Skeletal muscle satellite cell (primary cell): ENCODE results near the gene CYP4F8. TPM values are rescaled to one million over a fixed set of nuclear protein-coding genes. Genes with fewer than 3 reads are reported as not detected.

ENCODE experiments used
- H3K27me3 ChIP-seq: 2 replicates; pipeline ENCODE4 v1.7.0; 2013; ENCODE audit warnings: low read length; ENCODE audit not compliant: control insufficient read depth, insufficient read depth
- H3K36me3 ChIP-seq: 2 replicates; pipeline ENCODE4 v1.7.0; 2013; ENCODE audit warnings: mild to moderate bottlenecking, control low read depth, low read length; ENCODE audit not compliant: insufficient read depth
- H3K4me1 ChIP-seq: 2 replicates; pipeline ENCODE4 v1.7.0; 2013; ENCODE audit warnings: low read length; ENCODE audit not compliant: control insufficient read depth, insufficient read depth
- H3K4me2 ChIP-seq: 2 replicates; pipeline ENCODE4 v1.7.0; 2013; ENCODE audit warnings: mild to moderate bottlenecking, low read length
- H3K4me3 ChIP-seq: 2 replicates; pipeline ENCODE4 v1.7.0; 2013; ENCODE audit warnings: low read length
- H3K9ac ChIP-seq: 2 replicates; pipeline ENCODE4 v1.7.0; 2013; ENCODE audit warnings: mild to moderate bottlenecking, low read depth, low read length, moderate library complexity
- H3K9me3 ChIP-seq: replicated peaks from 2 replicates; pipeline ENCODE4 v1.7.0; 2013; ENCODE audit warnings: mild to moderate bottlenecking, control low read depth, low read length
- total RNA-seq: library from RNA; depleted of rRNA; stranded (reverse); fragments of >200 nt; gene quantifications from 2 replicates; pipeline ENCODE4 v1.2.3, GENCODE V29; 2012; rRNA removed

Gene CYP4F8
- not detected in 2 replicates for total RNA-seq

GRCh38 chr19:15614507-15615379, at the start of gene CYP4F8:
CYP4F8 (plus strand) TSS chr19:15615218; CDS start chr19:15615617, 399 bp downstream.
- H3K9ac ChIP-seq: no peak within 1 kb of the TSS
- no peaks in the 10 kb centered on the region for H3K4me1 ChIP-seq
- H3K36me3 ChIP-seq: no peaks in the 10 kb centered on the region
- H3K9me3 ChIP-seq: peaks cover 6% of the 10 kb centered on the region
- H3K4me2 ChIP-seq: no peak within 1 kb of the TSS
- H3K4me3 ChIP-seq: no peak within 1 kb of the TSS
- H3K27me3 ChIP-seq: no peaks in the 10 kb centered on the region

GRCh38 chr19:15570420-15570819, 44.6 kb upstream of the CYP4F8 start:
- no peak overlapping the region for H3K9ac ChIP-seq
- no peaks in the 10 kb centered on the region for H3K27me3 ChIP-seq
- H3K4me3 ChIP-seq: no peak overlapping the region
- H3K9me3 ChIP-seq: no peaks in the 10 kb centered on the region
- no peaks in the 10 kb centered on the region for H3K36me3 ChIP-seq
- no peak overlapping the region for H3K4me2 ChIP-seq
- no peaks in the 10 kb centered on the region for H3K4me1 ChIP-seq

- no peaks in the 10 kb centered on the region for H3K36me3 ChIP-seq
- no peaks in the 10 kb centered on the region for H3K4me1 ChIP-seq
- H3K4me2 ChIP-seq: no peak overlapping the region
- no peaks in the 10 kb centered on the region for H3K9me3 ChIP-seq
- no peaks in the 10 kb centered on the region for H3K27me3 ChIP-seq
- H3K4me3 ChIP-seq: no peak overlapping the region
- H3K9ac ChIP-seq: no peak overlapping the region
These were observed 39.6 kb upstream of the CYP4F8 start for GRCh38 chr19:15575406-15575805.

- Histone ChIP-seq H3K4me1 (no peaks in the 10 kb centered on the region), H3K4me3 (no peak overlapping the region), H3K9ac (no peak overlapping the region), H3K27me3 (no peaks in the 10 kb centered on the region), H3K4me2 (no peak overlapping the region), H3K9me3 (no peaks in the 10 kb centered on the region), H3K36me3 (no peaks in the 10 kb centered on the region)
These were observed 38.4 kb upstream of the CYP4F8 start for GRCh38 chr19:15576526-15577156.

GRCh38 chr19:15577184-15577771, 37.7 kb upstream of the CYP4F8 start:
- Histone ChIP-seq H3K27me3 (no peaks in the 10 kb centered on the region), H3K9me3 (no peaks in the 10 kb centered on the region), H3K4me3 (no peak overlapping the region), H3K9ac (no peak overlapping the region), H3K4me2 (no peak overlapping the region), H3K4me1 (no peaks in the 10 kb centered on the region), H3K36me3 (no peaks in the 10 kb centered on the region)

GRCh38 chr19:15583346-15583745, 31.7 kb upstream of the CYP4F8 start:
- Histone ChIP-seq H3K4me3 (no peak overlapping the region), H3K4me2 (no peak overlapping the region), H3K4me1 (no peaks in the 10 kb centered on the region), H3K27me3 (no peaks in the 10 kb centered on the region), H3K9ac (no peak overlapping the region), H3K9me3 (no peaks in the 10 kb centered on the region), H3K36me3 (no peaks in the 10 kb centered on the region)

- H3K9ac ChIP-seq: no peak overlapping the region
These were observed 30.9 kb upstream of the CYP4F8 start for GRCh38 chr19:15584095-15584494.

GRCh38 chr19:15584541-15585115, 30.4 kb upstream of the CYP4F8 start:
- H3K4me2 ChIP-seq: peak overlapping the region; percentile 28
- H3K36me3 ChIP-seq: no peaks in the 10 kb centered on the region
- H3K4me3 ChIP-seq: no peak overlapping the region
- H3K4me1 ChIP-seq: no peaks in the 10 kb centered on the region
- no peak overlapping the region for H3K9ac ChIP-seq
- H3K9me3 ChIP-seq: no peaks in the 10 kb centered on the region
- no peaks in the 10 kb centered on the region for H3K27me3 ChIP-seq

More at GRCh38 chr19:15584095-15584494, 30.9 kb upstream of the CYP4F8 start:
- Histone ChIP-seq H3K27me3 (no peaks in the 10 kb centered on the region), H3K9me3 (no peaks in the 10 kb centered on the region), H3K4me2 (no peak overlapping the region), H3K4me3 (no peak overlapping the region), H3K4me1 (no peaks in the 10 kb centered on the region), H3K36me3 (no peaks in the 10 kb centered on the region)

- no peak overlapping the region for H3K4me2 ChIP-seq
- no peak overlapping the region for H3K4me3 ChIP-seq
- no peaks in the 10 kb centered on the region for H3K36me3 ChIP-seq
- H3K9me3 ChIP-seq: no peaks in the 10 kb centered on the region
- no peak overlapping the region for H3K9ac ChIP-seq
- no peaks in the 10 kb centered on the region for H3K27me3 ChIP-seq
- no peaks in the 10 kb centered on the region for H3K4me1 ChIP-seq
These were observed 27.4 kb upstream of the CYP4F8 start for GRCh38 chr19:15587663-15588062.

GRCh38 chr19:15588265-15588664, 26.8 kb upstream of the CYP4F8 start:
- H3K27me3 ChIP-seq: no peaks in the 10 kb centered on the region
- H3K4me3 ChIP-seq: no peak overlapping the region
- no peak overlapping the region for H3K9ac ChIP-seq
- no peaks in the 10 kb centered on the region for H3K4me1 ChIP-seq
- H3K36me3 ChIP-seq: no peaks in the 10 kb centered on the region
- H3K9me3 ChIP-seq: no peaks in the 10 kb centered on the region
- no peak overlapping the region for H3K4me2 ChIP-seq

- no peaks in the 10 kb centered on the region for H3K9me3 ChIP-seq
- H3K4me2 ChIP-seq: no peak overlapping the region
- H3K9ac ChIP-seq: no peak overlapping the region
- no peaks in the 10 kb centered on the region for H3K27me3 ChIP-seq
- no peak overlapping the region for H3K4me3 ChIP-seq
- no peaks in the 10 kb centered on the region for H3K36me3 ChIP-seq
- H3K4me1 ChIP-seq: no peaks in the 10 kb centered on the region
These were observed 25.1 kb upstream of the CYP4F8 start for GRCh38 chr19:15589760-15590451.
